GM23248 (cell line): Measurements from ENCODE around the gene HOTAIR. TPM values are rescaled to one million over a fixed set of nuclear protein-coding genes. Genes with fewer than 3 reads are reported as not detected.
A peak's percentile ranks its signal among the peaks of the same experiment; 100 is the strongest.

Experiments
- DNase-seq: peaks from one replicate; pipeline ENCODE4 v3.0.0-alpha.2; 2015
- H2AFZ ChIP-seq: fragments of 200-600 bp; sonication (generic); 2 replicates; pipeline ENCODE4 v1.6.1; 2016; ENCODE audit warnings: antibody characterized with exemption
- H3F3A ChIP-seq: fragments of 200-600 bp; sonication (generic); 2 replicates; pipeline ENCODE4 v1.6.1; 2016; ENCODE audit warnings: mild to moderate bottlenecking, antibody characterized with exemption, mixed run types; ENCODE audit not compliant: insufficient read depth
- H3K27ac ChIP-seq: fragments of 200-600 bp; sonication (generic); 2 replicates; pipeline ENCODE4 v1.5.1; 2016; ENCODE audit warnings: mild to moderate bottlenecking
- H3K27me3 ChIP-seq: fragments of 200-600 bp; sonication (generic); replicated peaks from 2 replicates; pipeline ENCODE4 v1.6.1; 2016; ENCODE audit warnings: mild to moderate bottlenecking; ENCODE audit not compliant: insufficient read depth
- H3K36me3 ChIP-seq: fragments of 200-600 bp; sonication (generic); 2 replicates; pipeline ENCODE4 v1.6.1; 2016; ENCODE audit warnings: low read depth, mild to moderate bottlenecking
- H3K4me1 ChIP-seq: fragments of 200-600 bp; sonication (generic); 2 replicates; pipeline ENCODE4 v1.6.1; 2016; ENCODE audit warnings: mild to moderate bottlenecking; ENCODE audit not compliant: insufficient read depth
- H3K4me2 ChIP-seq: fragments of 200-600 bp; sonication (generic); one replicate; pipeline ENCODE4 v1.6.1; 2016; ENCODE audit warnings: mild to moderate bottlenecking; ENCODE audit not compliant: unreplicated experiment
- H3K4me3 ChIP-seq: fragments of 200-600 bp; sonication (generic); 2 replicates; pipeline ENCODE4 v1.5.1; 2016; ENCODE audit warnings: mild to moderate bottlenecking
- H3K79me2 ChIP-seq: fragments of 200-600 bp; sonication (generic); 2 replicates; pipeline ENCODE4 v1.6.1; 2016; ENCODE audit warnings: mild to moderate bottlenecking; ENCODE audit not compliant: insufficient read depth
- H3K9ac ChIP-seq: fragments of 200-600 bp; sonication (generic); 2 replicates; pipeline ENCODE4 v1.6.1; 2016; ENCODE audit warnings: mild to moderate bottlenecking
- H3K9me2 ChIP-seq: fragments of 200-600 bp; sonication (generic); 2 replicates; pipeline ENCODE4 v1.6.1; 2016; ENCODE audit warnings: mixed run types, mild to moderate bottlenecking, moderate library complexity; ENCODE audit not compliant: insufficient read depth
- H3K9me3 ChIP-seq: fragments of 200-600 bp; sonication (generic); one replicate; pipeline ENCODE4 v1.6.1; 2017; ENCODE audit warnings: low read depth
- H4K20me1 ChIP-seq: fragments of 200-600 bp; sonication (generic); 2 replicates; pipeline ENCODE4 v1.6.0; 2016; ENCODE audit not compliant: insufficient read depth
- EZH2 ChIP-seq: fragments of 200-600 bp; sonication (generic); IDR thresholded peaks from 2 replicates; pipeline ENCODE4 v1.6.1; 2018; ENCODE audit warnings: antibody characterized with exemption, mild to moderate bottlenecking; ENCODE audit not compliant: insufficient read depth, poor library complexity, severe bottlenecking
- EZH2phosphoT487 ChIP-seq: fragments of 200-600 bp; sonication (generic); IDR thresholded peaks from 2 replicates; pipeline ENCODE4 v1.6.1; 2018; ENCODE audit warnings: antibody characterized with exemption, moderate library complexity, mild to moderate bottlenecking, low read depth; ENCODE audit not compliant: insufficient read depth
- WGBS, 2 experiments: methylation state at CpG; one replicate each; pipeline ENCODE4 v1.1.6; 2015 to 2017; ENCODE audit warnings: low lambda C conversion rate in 2 of 2, low coverage in 1 of 2; ENCODE audit errors: missing lambda C conversion rate in 2 of 2; 5-methylcytosine and 5-hydroxymethylcytosine counted together
- in situ Hi-C: fragments of 300-500 bp; cut with MboI; formaldehyde crosslinking; loops from 2 replicates; pipeline ENCODE4 v1.15.0; 2020
- polyA plus RNA-seq: library from polyadenylated mRNA; unstranded; fragments of >200 nt; fragmentation: Nextera tagmentation; extraction: Ambion mirVana; gene quantifications from 2 replicates; pipeline ENCODE4 v1.2.1, GENCODE V29; 2016
- total RNA-seq: library from RNA; depleted of rRNA; stranded (reverse); fragments of >200 nt; shearing (Covaris generic); gene quantifications from 2 replicates; pipeline ENCODE4 v1.2.3, GENCODE V29; 2014

HOTAIR gene
- total and polyA plus RNA-seq, 2 experiments from 2014 or later = not detected

DNA sequence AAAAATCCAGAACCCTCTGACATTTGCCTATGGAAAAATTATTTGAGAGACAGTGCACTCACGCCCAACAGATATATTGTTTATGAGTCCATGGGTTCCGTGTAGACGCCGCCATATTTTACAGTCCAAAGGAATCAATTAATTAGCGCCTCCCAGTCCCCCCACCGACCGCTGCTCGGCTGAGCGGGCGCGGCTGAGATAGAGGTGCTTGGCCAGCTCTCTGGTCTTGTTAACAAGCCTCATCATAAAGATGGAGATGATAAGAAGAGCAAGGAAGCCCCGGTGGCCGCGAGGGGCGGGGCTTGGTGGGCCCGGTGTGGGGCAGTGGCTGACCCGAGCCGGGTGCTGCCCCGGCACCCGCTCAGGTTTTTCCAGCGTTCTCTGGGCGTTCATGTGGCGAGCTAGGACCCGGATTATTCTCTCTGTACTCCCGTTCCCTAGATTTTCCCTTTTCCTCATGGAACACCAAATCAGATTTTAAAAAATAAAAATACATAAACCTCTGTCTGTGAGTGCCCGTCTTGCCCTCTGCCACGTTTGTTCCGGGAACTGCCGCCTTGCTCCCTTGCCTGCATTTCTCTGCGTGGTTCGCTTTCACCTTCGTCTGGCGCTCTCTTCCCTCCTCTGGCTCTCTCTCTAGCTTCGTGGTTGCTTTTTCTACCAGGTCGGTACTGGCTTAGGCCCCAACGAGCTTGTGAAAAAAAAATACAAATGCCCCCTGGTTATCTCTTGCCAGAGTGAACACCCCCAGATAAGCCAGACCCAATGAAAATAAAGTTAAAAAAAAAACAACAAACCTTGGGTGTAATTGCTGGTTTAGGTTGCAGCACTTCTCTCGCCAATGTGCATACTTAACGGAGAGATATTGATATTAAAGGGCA lies 11.1 kb downstream of the HOTAIR start:
- Histone ChIP-seq H2AFZ (no peak overlapping the region), H3K27ac (no peak overlapping the region), H3K9me3 (no peaks in the 10 kb centered on the region), H4K20me1 (no peaks in the 10 kb centered on the region), H3K27me3 (peaks cover 99% of the 10 kb centered on the region), H3K36me3 (no peaks in the 10 kb centered on the region), H3K79me2 (no peaks in the 10 kb centered on the region), H3K4me1 (no peaks in the 10 kb centered on the region), H3K4me2 (no peak overlapping the region), H3K9ac (no peak overlapping the region), H3F3A (no peaks in the 10 kb centered on the region), H3K4me3 (no peak overlapping the region), H3K9me2 (no peaks in the 10 kb centered on the region)
- WGBS, 2 experiments = 14 to 15% methylated on average over 38 of the region's 38 CpGs
- TF ChIP-seq EZH2phosphoT487 (0 out of 2 replicates have a peak, but pooled peaks have one; percentile 28), EZH2 (peak; percentile 49)
- in situ Hi-C loops = no loop called here
- DNase-seq = no peak

DNA sequence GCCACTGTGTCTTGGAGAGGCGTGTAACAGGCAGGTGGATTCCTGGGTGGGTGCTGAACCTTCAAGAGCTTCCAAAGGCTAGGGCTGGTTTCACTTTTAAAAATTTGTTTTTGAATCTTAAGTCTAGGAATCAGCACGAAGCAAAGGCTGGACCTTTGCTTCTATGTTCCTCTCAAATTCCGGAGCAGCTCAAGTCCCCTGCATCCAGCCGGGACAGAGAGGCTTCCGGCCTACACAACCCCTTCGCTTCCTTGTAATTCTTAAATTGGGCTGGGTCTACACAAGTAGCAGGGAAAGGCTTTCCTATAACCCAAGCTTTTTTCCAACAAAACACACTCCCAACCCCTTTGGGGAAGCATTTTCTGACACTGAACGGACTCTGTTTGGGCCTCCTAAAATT lies 11.7 kb downstream of the HOTAIR start:
- no peak overlapping the region for H3K9ac ChIP-seq
- no peak overlapping the region for H3K4me2 ChIP-seq
- H3K79me2 ChIP-seq = no peaks in the 10 kb centered on the region
- 35 to 42% methylated on average over 7 of the region's 7 CpGs for WGBS, 2 experiments
- no peak overlapping the region for H3K27ac ChIP-seq
- no peaks in the 10 kb centered on the region for H3K9me2 ChIP-seq
- H3F3A ChIP-seq = no peaks in the 10 kb centered on the region
- no peaks in the 10 kb centered on the region for H3K36me3 ChIP-seq
- H3K4me1 ChIP-seq = no peaks in the 10 kb centered on the region
- no peak for TF ChIP-seq EZH2phosphoT487
- peak; percentile 35 for TF ChIP-seq EZH2
- H4K20me1 ChIP-seq = no peaks in the 10 kb centered on the region
- no peaks in the 10 kb centered on the region for H3K9me3 ChIP-seq
- DNase-seq = no peak
- H3K4me3 ChIP-seq = no peak overlapping the region
- H2AFZ ChIP-seq = no peak overlapping the region
- in situ Hi-C loops = no loop called here
- peaks cover 100% of the 10 kb centered on the region for H3K27me3 ChIP-seq

DNA sequence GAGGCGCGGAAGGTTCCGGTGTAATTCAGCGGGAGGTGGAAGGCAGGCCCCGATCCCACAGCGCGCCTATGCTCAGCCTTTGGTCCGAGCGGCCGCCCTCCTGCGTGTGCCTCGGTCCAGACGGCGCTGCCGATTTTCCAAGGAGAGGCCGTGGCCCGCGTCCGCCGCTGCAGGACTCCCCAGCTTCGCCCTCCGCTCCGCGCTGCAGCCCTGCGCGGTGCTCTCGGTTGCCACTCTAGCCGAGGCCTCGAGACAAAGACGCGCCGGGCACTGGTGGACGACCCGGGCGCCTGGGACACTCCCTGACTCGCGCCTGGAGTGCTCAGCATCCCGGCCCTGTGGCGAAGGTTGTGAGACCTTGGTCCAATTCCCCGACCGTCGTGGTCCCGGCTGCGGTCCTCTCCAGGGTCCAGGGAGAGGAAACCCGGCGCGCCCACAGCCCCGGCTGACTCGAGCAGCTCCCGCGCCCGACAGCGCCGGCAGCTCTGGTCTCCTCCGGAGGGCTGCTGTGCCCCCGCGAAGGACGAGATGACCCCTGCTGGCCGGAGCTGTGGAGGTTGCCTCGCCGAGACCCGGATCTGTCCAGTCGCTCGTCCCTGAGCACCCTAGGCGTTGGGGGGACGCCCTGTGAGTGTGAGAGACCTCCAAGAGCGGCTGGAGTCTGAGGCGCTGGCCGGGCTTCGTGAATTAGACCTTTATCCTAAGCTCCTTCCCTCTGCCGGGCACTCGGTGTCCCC lies 13.6 kb downstream of the HOTAIR start:
- no peak overlapping the region for H3K9ac ChIP-seq
- no peaks in the 10 kb centered on the region for H3K4me1 ChIP-seq
- H3F3A ChIP-seq = no peaks in the 10 kb centered on the region
- no peak for DNase-seq
- H3K9me3 ChIP-seq = no peaks in the 10 kb centered on the region
- H3K27ac ChIP-seq = no peak overlapping the region
- H3K36me3 ChIP-seq = no peaks in the 10 kb centered on the region
- H3K79me2 ChIP-seq = no peaks in the 10 kb centered on the region
- H3K27me3 ChIP-seq = peaks cover 100% of the 10 kb centered on the region
- WGBS, 2 experiments = 5% methylated on average over 64 to 67 of the region's 72 CpGs
- no peak overlapping the region for H2AFZ ChIP-seq
- no peaks in the 10 kb centered on the region for H4K20me1 ChIP-seq
- H3K4me2 ChIP-seq = no peak overlapping the region
- peak; percentile 73 for TF ChIP-seq EZH2
- TF ChIP-seq EZH2phosphoT487 = no peak
- H3K4me3 ChIP-seq = no peak overlapping the region
- H3K9me2 ChIP-seq = no peaks in the 10 kb centered on the region
- in situ Hi-C loops = no loop called here

DNA sequence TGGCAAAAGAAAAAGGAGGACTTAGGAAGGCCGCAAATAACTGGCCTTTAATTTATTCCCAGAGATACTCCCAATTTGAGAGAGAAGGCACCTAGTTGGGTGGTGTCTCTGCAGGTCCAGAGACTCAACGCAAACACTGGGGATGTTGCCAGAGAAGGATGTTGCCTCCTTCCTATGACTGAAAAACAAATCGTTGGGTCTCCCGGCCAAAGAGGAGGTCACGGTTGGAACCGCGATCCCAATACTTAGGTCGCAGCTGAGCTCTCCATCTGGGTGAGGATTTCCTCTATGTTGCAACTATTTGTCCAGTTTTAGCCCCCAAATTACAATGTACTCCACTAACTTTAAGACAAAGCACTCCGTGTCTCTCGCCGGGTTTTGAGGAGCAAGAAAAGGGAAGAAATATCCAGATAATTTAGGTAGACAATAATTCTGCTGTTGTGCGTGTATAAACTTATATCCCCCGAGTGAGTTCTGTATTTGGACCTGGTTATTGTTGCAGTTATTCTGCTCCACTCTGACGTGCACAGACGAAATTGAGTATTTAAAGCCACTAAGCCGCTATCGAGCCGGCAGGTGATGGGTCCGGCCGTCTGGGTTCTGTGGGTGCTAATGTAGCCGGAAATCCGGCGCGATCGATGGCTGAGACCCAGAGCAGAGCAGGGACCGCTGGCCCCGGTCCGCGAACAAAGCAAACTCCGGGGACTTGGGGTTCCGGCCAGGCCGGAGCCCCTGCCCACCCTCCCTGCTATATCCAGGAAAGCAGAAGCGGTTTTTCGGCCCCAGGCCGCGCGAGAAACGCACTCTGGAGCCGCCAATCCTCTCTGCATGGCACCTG lies 14.3 kb downstream of the HOTAIR start:
- Histone ChIP-seq H3K27me3 (peaks cover 100% of the 10 kb centered on the region), H3K9ac (no peak overlapping the region), H3K4me3 (no peak overlapping the region), H4K20me1 (no peaks in the 10 kb centered on the region), H3K4me1 (no peaks in the 10 kb centered on the region), H2AFZ (no peak overlapping the region), H3F3A (no peaks in the 10 kb centered on the region), H3K9me2 (no peaks in the 10 kb centered on the region), H3K27ac (no peak overlapping the region), H3K4me2 (no peak overlapping the region), H3K9me3 (no peaks in the 10 kb centered on the region), H3K79me2 (no peaks in the 10 kb centered on the region), H3K36me3 (no peaks in the 10 kb centered on the region)
- WGBS, 2 experiments = 17 to 18% methylated on average over 34 to 35 of the region's 39 CpGs
- no peak for DNase-seq
- peak; percentile 82 for TF ChIP-seq EZH2
- TF ChIP-seq EZH2phosphoT487 = peak; percentile 80; the same call in 1 of the 2 replicates
- in situ Hi-C loops = no loop called here
